ENCODE results near the gene ZIC2.
"Not testable (repeated sequence)": the region's sequence is repeated elsewhere in the genome, so short reads cannot be mapped to it uniquely, and the experiment has no call there.

Gene ZIC2

GRCh38 chr13:100032642-100033041 is 51.1 kb downstream of the ZIC2 start:
- not testable (repeated sequence) for DNase-seq

DNA sequence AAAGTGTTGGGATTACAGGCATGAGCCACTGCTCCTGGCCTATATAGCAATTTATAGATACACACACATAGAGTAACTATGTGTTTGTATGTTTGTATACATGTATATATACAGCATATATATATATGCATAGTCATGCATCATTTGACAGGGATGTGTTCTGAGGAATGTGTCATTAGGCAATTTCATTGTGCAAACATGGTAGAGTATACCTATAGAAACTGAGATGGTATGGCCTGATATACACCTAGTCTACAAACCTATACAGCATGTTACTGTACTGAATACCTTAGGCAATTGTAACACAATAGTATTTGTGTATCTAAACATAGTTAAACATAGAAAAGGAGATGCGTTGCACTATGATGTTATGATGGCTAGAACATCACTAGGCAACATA is 54.4 kb downstream of the ZIC2 start:
- no peak for DNase-seq
